HCT116 (cell line): ENCODE data around the gene HPCAL4. TPM values are rescaled to one million over a fixed set of nuclear protein-coding genes. Genes with fewer than 3 reads are reported as not detected.

Source experiments
- ATAC-seq: fragments of 200-7000 bp; cut with Tn5 transposase; 2 replicates; pipeline ENCODE4 v1.9.1; 2020; ENCODE audit warnings: mild to moderate bottlenecking, moderate library complexity
- BruUV-seq: library from RNA; stranded (reverse); fragments of 400-500 nt; replicated peaks from 2 replicates; lab custom pipeline; 2021; lab: Mats Ljungman, UMichigan
- CTCF ChIA-PET: fragments of 300-600 bp; sonication (Branson Sonifier 250); formaldehyde crosslinking; loops from one replicate; lab custom pipeline; 2021; ENCODE audit warnings: antibody characterized with exemption; lab: Charles Lee
- POLR2A ChIA-PET: fragments of 300-600, 350-600 bp; sonication (Branson Sonifier 250); formaldehyde crosslinking; loops from one replicate; lab custom pipeline; 2021; ENCODE audit warnings: antibody characterized with exemption; lab: Charles Lee
- RAD21 ChIA-PET, 2 experiments: fragments of 300-600 bp; sonication (Branson Sonifier 250); formaldehyde crosslinking; loops; one replicate each; lab custom pipeline; 2023; ENCODE audit warnings: low total read pairs in 2 of 2; ENCODE audit not compliant: uncharacterized antibody in 2 of 2, unreplicated experiment in 2 of 2, low non-redundant PET in 1 of 2; lab: Charles Lee
- DNase-seq: peaks from one replicate; pipeline ENCODE4 v3.0.0-alpha.2; 2010; ENCODE audit warnings: low read depth, low spot score
- H2AFZ ChIP-seq: fragments of 200-600 bp; shearing (Covaris generic), sonication (generic); 2 replicates; pipeline ENCODE4 v1.6.1; 2017; ENCODE audit warnings: low read depth, mixed run types, mixed read lengths, antibody characterized with exemption, low read length; ENCODE audit not compliant: poor library complexity, severe bottlenecking
- H3K27ac ChIP-seq: 2 replicates; pipeline ENCODE4 v1.5.1; 2012; ENCODE audit warnings: low read depth, low read length
- H3K27me3 ChIP-seq: fragments of 200-600 bp; sonication (generic); 2 replicates; pipeline ENCODE4 v1.6.1; 2016; ENCODE audit warnings: mixed run types, low read length, mixed read lengths; ENCODE audit not compliant: insufficient read depth
- H3K36me3 ChIP-seq, 2 experiments: fragments of 200-500 bp in 1 of 2; fragments of 200-600 bp in 1 of 2; sonication (Bioruptor generic) in 1 of 2; sonication (generic) in 1 of 2; 2 replicates each; pipeline versions ENCODE4 v1.5.1 to v1.6.1; 2014 to 2016; ENCODE audit warnings: low read length in 2 of 2, inconsistent platforms in 1 of 2, mixed read lengths in 1 of 2, mixed run types in 1 of 2; ENCODE audit not compliant: insufficient read depth in 2 of 2, control insufficient read depth in 1 of 2
- H3K4me1 ChIP-seq, 2 experiments: fragments of 200-600 bp in 1 of 2; sonication (generic) in 1 of 2; 2 replicates each; pipeline versions ENCODE4 v1.5.1 to v1.6.1; 2012 to 2017; ENCODE audit warnings: low read length in 2 of 2, inconsistent platforms in 1 of 2, mild to moderate bottlenecking in 1 of 2, mixed read lengths in 1 of 2, mixed run types in 1 of 2, moderate library complexity in 1 of 2; ENCODE audit not compliant: insufficient read depth in 2 of 2, control insufficient read depth in 1 of 2
- H3K4me2 ChIP-seq: fragments of 200-600 bp; sonication (generic); 2 replicates; pipeline ENCODE4 v1.6.1; 2017; ENCODE audit warnings: mixed run types, low read length, mixed read lengths
- H3K4me3 ChIP-seq, 2 experiments: fragments of 200-600 bp in 1 of 2; sonication (generic) in 1 of 2; replicated peaks in 1 of 2; 2 replicates each; pipeline ENCODE4 v1.5.1; 2011 to 2016; ENCODE audit warnings: low read length in 2 of 2, control low read depth in 1 of 2, low read depth in 1 of 2, mild to moderate bottlenecking in 1 of 2, mixed read lengths in 1 of 2, mixed run types in 1 of 2
- H3K79me2 ChIP-seq: fragments of 200-600 bp; sonication (generic); 2 replicates; pipeline ENCODE4 v1.6.1; 2017; ENCODE audit warnings: mild to moderate bottlenecking, mixed run types, low read length, moderate library complexity, mixed read lengths; ENCODE audit not compliant: insufficient read depth
- H3K9ac ChIP-seq: fragments of 200-600 bp; sonication (generic); 2 replicates; pipeline ENCODE4 v1.6.1; 2016; ENCODE audit warnings: low read length, mixed read lengths
- H3K9me2 ChIP-seq: fragments of 200-600 bp; sonication (generic), shearing (Covaris generic); 2 replicates; pipeline ENCODE4 v1.6.1; 2017; ENCODE audit warnings: mixed run types, mild to moderate bottlenecking, moderate library complexity; ENCODE audit not compliant: insufficient read depth
- H3K9me3 ChIP-seq, 2 experiments: fragments of 200-500 bp in 1 of 2; fragments of 200-600 bp in 1 of 2; sonication (Bioruptor generic) in 1 of 2; sonication (generic) in 1 of 2; 2 replicates each; pipeline ENCODE4 v1.6.1; 2014 to 2017; ENCODE audit warnings: low read length in 2 of 2, mixed read lengths in 2 of 2, inconsistent platforms in 1 of 2, low read depth in 1 of 2, mild to moderate bottlenecking in 1 of 2, mixed run types in 1 of 2, moderate library complexity in 1 of 2; ENCODE audit not compliant: control insufficient read depth in 1 of 2, insufficient read depth in 1 of 2
- H4K20me1 ChIP-seq: fragments of 200-600 bp; sonication (generic), shearing (Covaris generic); 2 replicates; pipeline ENCODE4 v1.6.1; 2017; ENCODE audit warnings: mixed run types, mild to moderate bottlenecking, moderate library complexity; ENCODE audit not compliant: insufficient read depth
- ATF3 ChIP-seq: IDR thresholded peaks from 2 replicates; pipeline ENCODE4 v1.6.1; 2012
- CBX3 ChIP-seq: IDR thresholded peaks from 2 replicates; pipeline ENCODE4 v1.6.1; 2012; ENCODE audit warnings: low read depth
- CTCF ChIP-seq, 3 experiments: fragments of 200-600 bp in 1 of 3; sonication (generic) in 1 of 3; IDR thresholded peaks in 2 of 3; conservative IDR thresholded peaks in 1 of 3; 2 replicates each; pipeline ENCODE4 v1.5.1; 2012 to 2017; ENCODE audit warnings: low read depth in 2 of 3, low read length in 2 of 3, antibody characterized with exemption in 1 of 3, borderline replicate concordance in 1 of 3, control low read depth in 1 of 3, mild to moderate bottlenecking in 1 of 3, mixed read lengths in 1 of 3, mixed run types in 1 of 3, moderate library complexity in 1 of 3; ENCODE audit not compliant: insufficient read depth in 1 of 3
- EGR1 ChIP-seq: IDR thresholded peaks from 2 replicates; pipeline ENCODE4 v1.6.1; 2012; ENCODE audit warnings: low read depth
- EZH2 ChIP-seq: fragments of 200-600 bp; sonication (generic); IDR thresholded peaks from 2 replicates; pipeline ENCODE4 v1.6.1; 2017; ENCODE audit warnings: antibody characterized with exemption, mixed run types
- EZH2phosphoT487 ChIP-seq: fragments of 200-600 bp; IDR thresholded peaks from 2 replicates; pipeline ENCODE4 v1.6.1; 2018; ENCODE audit warnings: antibody characterized with exemption, borderline replicate concordance
- FOSL1 ChIP-seq: IDR thresholded peaks from 2 replicates; pipeline ENCODE4 v1.6.1; 2012; ENCODE audit warnings: low read depth
- JUND ChIP-seq: IDR thresholded peaks from 2 replicates; pipeline ENCODE4 v1.6.1; 2012
- POLR2A ChIP-seq: IDR thresholded peaks from 2 replicates; pipeline ENCODE4 v1.7.0; 2011; ENCODE audit warnings: borderline replicate concordance; ENCODE audit not compliant: insufficient read depth, insufficient read length; ENCODE audit errors: extremely low read depth
- POLR2AphosphoS5 ChIP-seq: IDR thresholded peaks from 2 replicates; pipeline ENCODE4 v1.6.1; 2011; ENCODE audit warnings: mild to moderate bottlenecking, low read depth, low read length, moderate library complexity
- RAD21 ChIP-seq: IDR thresholded peaks from 2 replicates; pipeline ENCODE4 v1.6.1; 2012; ENCODE audit warnings: low read depth, mild to moderate bottlenecking
- SIN3A ChIP-seq: IDR thresholded peaks from 2 replicates; pipeline ENCODE4 v1.6.1; 2012; ENCODE audit warnings: low read depth
- SRF ChIP-seq: IDR thresholded peaks from 2 replicates; pipeline ENCODE4 v1.6.1; 2012; ENCODE audit warnings: low read depth
- YY1 ChIP-seq: IDR thresholded peaks from 2 replicates; pipeline ENCODE4 v1.6.1; 2011; ENCODE audit warnings: low read length, low read depth, moderate library complexity, mild to moderate bottlenecking; ENCODE audit not compliant: insufficient replicate concordance; ENCODE audit errors: extremely low read depth
- ZBTB33 ChIP-seq: IDR thresholded peaks from 2 replicates; pipeline ENCODE4 v1.6.1; 2011; ENCODE audit warnings: mild to moderate bottlenecking, low read length, moderate library complexity; ENCODE audit not compliant: insufficient replicate concordance; ENCODE audit errors: extremely low read depth
- ZFX ChIP-seq: fragments of 450-650 bp; IDR thresholded peaks from 2 replicates; pipeline ENCODE4 v1.6.1; 2017
- intact Hi-C: fragments of 100-400 bp; cut with micrococcal nuclease; formaldehyde crosslinking; loops from 2 replicates; pipeline ENCODE4 v1.10.0; 2022
- total RNA-seq: library from RNA; stranded (reverse); gene quantifications from one replicate; pipeline ENCODE4 v1.2.1, GENCODE V29; 2021; ENCODE audit not compliant: unreplicated experiment

HPCAL4 gene
- total RNA-seq, 1 experiment from 2014 or later, result 5.2 TPM

GRCh38 chr1:39683591-39684312 lies 7.5 kb downstream of the HPCAL4 start:
- Histone ChIP-seq H3K4me3 (no peak overlapping the region), H3K9me2 (no peaks in the 10 kb centered on the region), H3K27me3 (no peaks in the 10 kb centered on the region), H4K20me1 (no peaks in the 10 kb centered on the region), H3K9ac (no peak overlapping the region), H3K4me1 (peaks cover 0 to 4% of the 10 kb centered on the region in 2 experiments; a peak in 1 of 4 replicates), H3K27ac (no peak overlapping the region), H3K4me2 (no peak overlapping the region), H3K79me2 (no peaks in the 10 kb centered on the region), H3K9me3 (no peaks in the 10 kb centered on the region), H3K36me3 (no peaks in the 10 kb centered on the region), H2AFZ (no peak overlapping the region)
- ChIA-PET POLR2A (no interaction called here), RAD21 (no interaction called here), CTCF (interaction anchor here (0.9 kb wide), 1 partner anchor 77 kb away, joined by 3 read pairs; no protein-coding TSS in a partner anchor)
- TF ChIP-seq JUND, result no peak
- DNase-seq (no peak), ATAC-seq (no peak)
- no TSS peak for BruUV-seq
- intact Hi-C loops, result no loop called here

GRCh38 chr1:39681999-39682398 lies 9.2 kb downstream of the HPCAL4 start:
- Histone ChIP-seq H3K79me2 (no peaks in the 10 kb centered on the region), H3K4me3 (no peak overlapping the region), H3K36me3 (no peaks in the 10 kb centered on the region), H4K20me1 (no peaks in the 10 kb centered on the region), H3K9me2 (no peaks in the 10 kb centered on the region), H3K27me3 (no peaks in the 10 kb centered on the region), H3K9ac (no peak overlapping the region), H3K27ac (no peak overlapping the region), H3K9me3 (no peaks in the 10 kb centered on the region), H3K4me1 (peaks cover 0 to 3% of the 10 kb centered on the region in 2 experiments; a peak in 1 of 4 replicates), H3K4me2 (no peak overlapping the region), H2AFZ (no peak overlapping the region)
- ChIA-PET RAD21 (no interaction called here), POLR2A (interaction anchor here (1.0 kb wide), 1 partner anchor 9 kb away, joined by 3 read pairs; the partner anchor contains the start of gene HPCAL4), CTCF (no interaction called here)
- DNase-seq (no peak), ATAC-seq (no peak)
- intact Hi-C loops, result no loop called here
- BruUV-seq, result no TSS peak
- TF ChIP-seq ZFX, result no peak
- TF ChIP-seq POLR2A, result no peak
- no peak for TF ChIP-seq FOSL1
- TF ChIP-seq CTCF (IDR thresholded peaks at IDR 0.05 in 2 of 3, conservative IDR thresholded peaks at IDR 0.05 in 1 of 3; ENCODE audit: borderline replicate concordance in 1 of 3, insufficient read depth in 1 of 3, low read depth in 2 of 3, low read length in 2 of 3), result no peak
- TF ChIP-seq SRF, result no peak
- no peak for TF ChIP-seq RAD21
- no peak for TF ChIP-seq ATF3
- no peak for TF ChIP-seq EGR1
- TF ChIP-seq ZBTB33, result no peak
- TF ChIP-seq EZH2phosphoT487, result no peak
- no peak for TF ChIP-seq SIN3A
- no peak for TF ChIP-seq POLR2AphosphoS5
- no peak for TF ChIP-seq EZH2
- TF ChIP-seq CBX3, result no peak
- TF ChIP-seq YY1, result no peak
